CD8-positive, alpha-beta memory T cell (primary cell): ENCODE results near the gene PLEKHG3. TPM values are rescaled to one million over a fixed set of nuclear protein-coding genes. Genes with fewer than 3 reads are reported as not detected.

ENCODE experiments used
- CTCF ChIA-PET: fragments of 350-600 bp; sonication (Branson Sonifier 250); formaldehyde crosslinking; loops from one replicate; lab custom pipeline; 2021; ENCODE audit warnings: antibody characterized with exemption; lab: Charles Lee
- POLR2A ChIA-PET: fragments of 350-600 bp; sonication (Branson Sonifier 250); formaldehyde crosslinking; loops from one replicate; lab custom pipeline; 2021; ENCODE audit warnings: antibody characterized with exemption; lab: Charles Lee
- DNase-seq, 5 donors: peaks; one replicate each; pipeline versions ENCODE4 v3.0.0 to v3.0.0-alpha.2; 2020 to 2022; ENCODE audit warnings: mixed read lengths in 1 of 5
- H3K27ac ChIP-seq: one replicate; pipeline ENCODE4 v1.7.0; 2013; ENCODE audit warnings: low read depth, mild to moderate bottlenecking, low read length, moderate library complexity
- H3K27me3 ChIP-seq: 2 replicates; pipeline ENCODE4 v1.7.0; 2013; ENCODE audit warnings: low read length, mild to moderate bottlenecking; ENCODE audit not compliant: insufficient read depth, poor library complexity, severe bottlenecking
- H3K36me3 ChIP-seq: 2 replicates; pipeline ENCODE4 v1.7.0; 2013; ENCODE audit warnings: mild to moderate bottlenecking, low read length, moderate library complexity; ENCODE audit not compliant: insufficient read depth
- H3K4me1 ChIP-seq: 2 replicates; pipeline ENCODE4 v1.7.0; 2013; ENCODE audit warnings: mild to moderate bottlenecking, low read length, moderate library complexity; ENCODE audit not compliant: insufficient read depth
- H3K4me3 ChIP-seq: 2 replicates; pipeline ENCODE4 v1.7.0; 2013; ENCODE audit warnings: mild to moderate bottlenecking, low read length
- H3K9me3 ChIP-seq: 2 replicates; pipeline ENCODE4 v1.7.0; 2013; ENCODE audit warnings: mild to moderate bottlenecking, low read length
- H3K27ac Mint-ChIP-seq, 8 donors: one replicate each; pipeline ENCODE4 v1.8.0; 2020 to 2021; ENCODE audit warnings: mixed read lengths in 8 of 8, mild to moderate bottlenecking in 6 of 8, inconsistent platforms in 3 of 8, moderate library complexity in 3 of 8
- H3K27me3 Mint-ChIP-seq, 2 donors: one replicate each; pipeline ENCODE4 v1.8.0; 2020 to 2021; ENCODE audit warnings: mixed read lengths in 2 of 2, mild to moderate bottlenecking in 1 of 2, moderate library complexity in 1 of 2
- H3K36me3 Mint-ChIP-seq, 3 donors: one replicate each; pipeline ENCODE4 v1.8.0; 2020 to 2021; ENCODE audit warnings: mixed read lengths in 3 of 3, inconsistent platforms in 1 of 3, mild to moderate bottlenecking in 1 of 3
- H3K4me1 Mint-ChIP-seq, 3 donors: one replicate each; pipeline ENCODE4 v1.8.0; 2020 to 2021; ENCODE audit warnings: mixed read lengths in 3 of 3, inconsistent platforms in 1 of 3, mild to moderate bottlenecking in 1 of 3
- H3K4me3 Mint-ChIP-seq, 7 donors: one replicate each; pipeline ENCODE4 v1.8.0; 2020 to 2021; ENCODE audit warnings: mixed read lengths in 7 of 7, mild to moderate bottlenecking in 6 of 7, moderate library complexity in 4 of 7, inconsistent platforms in 2 of 7
- H3K9me3 Mint-ChIP-seq, 5 donors: one replicate each; pipeline ENCODE4 v1.8.0; 2020 to 2022; ENCODE audit warnings: mixed read lengths in 5 of 5, mild to moderate bottlenecking in 3 of 5, moderate library complexity in 2 of 5, inconsistent platforms in 1 of 5
- polyA plus RNA-seq: library from polyadenylated mRNA; unstranded; fragments of 300-500 nt; fragmentation: Illumina TruSeq; gene quantifications from one replicate; pipeline ENCODE4 v1.2.3, GENCODE V29; 2021
- total RNA-seq, 2 experiments: library from RNA; stranded (reverse); gene quantifications; one replicate each; pipeline ENCODE4 v1.2.3, GENCODE V29; 2021

Gene PLEKHG3
- total and polyA plus RNA-seq, 3 experiments from 2014 or later: 4.9 to 61.1 (median 5.0) TPM

- H3K27me3 ChIP-seq: no peaks in the 10 kb centered on the region
- H3K9me3 ChIP-seq: no peaks in the 10 kb centered on the region
- Mint-ChIP-seq H3K27me3 (no peaks in the 10 kb centered on the region), H3K27ac (peak overlapping the region; percentile 83 to 99 (median 92)), H3K9me3 (no peaks in the 10 kb centered on the region), H3K4me1 (peaks cover 89 to 98% (median 98%) of the 10 kb centered on the region in 3 donors), H3K36me3 (peaks cover 0 to 3% (median 0%) of the 10 kb centered on the region in 3 donors), H3K4me3 (peak overlapping the region; percentile 61 to 88 (median 73))
- H3K27ac ChIP-seq: peak overlapping the region; percentile 29
- peak in 2 of 5 donors; percentile 35 for DNase-seq
- peak overlapping the region; percentile 49 for H3K4me3 ChIP-seq
- ChIA-PET CTCF (interaction anchor here (0.8 to 1.8 kb wide), 3 partner anchors 16 to 52 kb away, joined by 3 to 10 read pairs (median 5); partner anchors contain the start of gene PLEKHG3), POLR2A (interaction anchor here (0.7 to 1.2 kb wide), 2 partner anchors 15 to 52 kb away, joined by 3 to 6 read pairs; no protein-coding TSS in a partner anchor)
- H3K4me1 ChIP-seq: peaks cover 88% of the 10 kb centered on the region
- H3K36me3 ChIP-seq: no peaks in the 10 kb centered on the region
These were observed 19.7 kb downstream of the PLEKHG3 start for GRCh38 chr14:64723691-64724577.

GRCh38 chr14:64724578-64724930 is 20.3 kb downstream of the PLEKHG3 start:
- Mint-ChIP-seq H3K9me3 (no peaks in the 10 kb centered on the region), H3K4me3 (peak overlapping the region; percentile 61 to 88 (median 73)), H3K4me1 (peaks cover 90 to 99% (median 98%) of the 10 kb centered on the region in 3 donors), H3K36me3 (peaks cover 0 to 3% (median 0%) of the 10 kb centered on the region in 3 donors), H3K27me3 (no peaks in the 10 kb centered on the region), H3K27ac (peak overlapping the region; percentile 83 to 99 (median 92))
- peak overlapping the region; percentile 29 for H3K27ac ChIP-seq
- POLR2A ChIA-PET: no interaction called here
- CTCF ChIA-PET: interaction anchor here (0.9 kb wide), 1 partner anchor 17 kb away, joined by 3 read pairs; no protein-coding TSS in a partner anchor
- no peaks in the 10 kb centered on the region for H3K36me3 ChIP-seq
- H3K4me3 ChIP-seq: no peak overlapping the region
- H3K9me3 ChIP-seq: no peaks in the 10 kb centered on the region
- H3K27me3 ChIP-seq: no peaks in the 10 kb centered on the region
- no peak for DNase-seq
- peaks cover 94% of the 10 kb centered on the region for H3K4me1 ChIP-seq

- H3K27me3 ChIP-seq: no peaks in the 10 kb centered on the region
- Mint-ChIP-seq H3K27me3 (no peaks in the 10 kb centered on the region), H3K27ac (peak overlapping the region; percentile 83 to 99 (median 91)), H3K9me3 (no peaks in the 10 kb centered on the region), H3K4me1 (peaks cover 90 to 99% (median 98%) of the 10 kb centered on the region in 3 donors), H3K36me3 (peaks cover 0 to 3% (median 0%) of the 10 kb centered on the region in 3 donors), H3K4me3 (peak overlapping the region in 4 of 7 donors; percentile 48 to 81 (median 68))
- DNase-seq: no peak
- POLR2A ChIA-PET: interaction anchor here (0.5 kb wide), 1 partner anchor 23 kb away, joined by 3 read pairs; no protein-coding TSS in a partner anchor
- H3K4me3 ChIP-seq: no peak overlapping the region
- H3K4me1 ChIP-seq: peaks cover 97% of the 10 kb centered on the region
- H3K27ac ChIP-seq: no peak overlapping the region
- CTCF ChIA-PET: interaction anchor here (0.9 to 1.0 kb wide), 2 partner anchors 18 to 39 kb away, joined by 3 read pairs; no protein-coding TSS in a partner anchor
- no peaks in the 10 kb centered on the region for H3K36me3 ChIP-seq
- H3K9me3 ChIP-seq: no peaks in the 10 kb centered on the region
These were observed 21.1 kb downstream of the PLEKHG3 start for GRCh38 chr14:64725261-64725815.

GRCh38 chr14:64725879-64726584 is 21.8 kb downstream of the PLEKHG3 start:
- Mint-ChIP-seq H3K27ac (peak overlapping the region; percentile 48 to 99 (median 91)), H3K9me3 (no peaks in the 10 kb centered on the region), H3K27me3 (no peaks in the 10 kb centered on the region), H3K36me3 (peaks cover 0 to 6% (median 0%) of the 10 kb centered on the region in 3 donors), H3K4me1 (peaks cover 88 to 97% (median 96%) of the 10 kb centered on the region in 3 donors), H3K4me3 (peak overlapping the region in 6 of 7 donors; percentile 15 to 81 (median 47))
- H3K27me3 ChIP-seq: no peaks in the 10 kb centered on the region
- no peak overlapping the region for H3K27ac ChIP-seq
- no peak overlapping the region for H3K4me3 ChIP-seq
- CTCF ChIA-PET: interaction anchor here (1.0 kb wide), 1 partner anchor 39 kb away, joined by 3 read pairs; no protein-coding TSS in a partner anchor
- H3K36me3 ChIP-seq: no peaks in the 10 kb centered on the region
- H3K9me3 ChIP-seq: no peaks in the 10 kb centered on the region
- H3K4me1 ChIP-seq: peaks cover 92% of the 10 kb centered on the region
- no peak for DNase-seq
- POLR2A ChIA-PET: no interaction called here

- Histone ChIP-seq H3K27me3 (no peaks in the 10 kb centered on the region), H3K4me3 (no peak overlapping the region), H3K9me3 (no peaks in the 10 kb centered on the region), H3K36me3 (no peaks in the 10 kb centered on the region), H3K27ac (no peak overlapping the region), H3K4me1 (peaks cover 87% of the 10 kb centered on the region)
- Mint-ChIP-seq H3K4me1 (peaks cover 85 to 94% (median 91%) of the 10 kb centered on the region in 3 donors), H3K27me3 (no peaks in the 10 kb centered on the region), H3K36me3 (peaks cover 0 to 6% (median 2%) of the 10 kb centered on the region in 3 donors), H3K9me3 (no peaks in the 10 kb centered on the region), H3K4me3 (peak overlapping the region in 5 of 7 donors; percentile 15 to 81 (median 55)), H3K27ac (peak overlapping the region in 7 of 8 donors; percentile 23 to 99 (median 89))
- POLR2A ChIA-PET: no interaction called here
- peak in 1 of 5 donors; percentile 45 for DNase-seq
- CTCF ChIA-PET: no interaction called here
These were observed 22.3 kb downstream of the PLEKHG3 start for GRCh38 chr14:64726585-64726890.

- Mint-ChIP-seq H3K9me3 (no peaks in the 10 kb centered on the region), H3K27me3 (no peaks in the 10 kb centered on the region), H3K27ac (peak overlapping the region; percentile 59 to 99 (median 89)), H3K4me1 (peaks cover 78 to 85% (median 80%) of the 10 kb centered on the region in 3 donors), H3K36me3 (peaks cover 0 to 6% (median 2%) of the 10 kb centered on the region in 3 donors), H3K4me3 (peak overlapping the region in 3 of 7 donors; percentile 31 to 58 (median 43))
- ChIA-PET CTCF (interaction anchor here (0.9 kb wide), 1 partner anchor 57 kb away, joined by 3 read pairs; no protein-coding TSS in a partner anchor), POLR2A (no interaction called here)
- Histone ChIP-seq H3K9me3 (no peaks in the 10 kb centered on the region), H3K36me3 (no peaks in the 10 kb centered on the region), H3K27ac (no peak overlapping the region), H3K27me3 (no peaks in the 10 kb centered on the region), H3K4me1 (peaks cover 76% of the 10 kb centered on the region), H3K4me3 (no peak overlapping the region)
- no peak for DNase-seq
These were observed 23.4 kb downstream of the PLEKHG3 start for GRCh38 chr14:64727551-64728071.

- Histone ChIP-seq H3K9me3 (no peaks in the 10 kb centered on the region), H3K4me3 (no peak overlapping the region), H3K36me3 (no peaks in the 10 kb centered on the region), H3K27me3 (no peaks in the 10 kb centered on the region), H3K27ac (no peak overlapping the region), H3K4me1 (peaks cover 71% of the 10 kb centered on the region)
- H3K9me3 Mint-ChIP-seq: no peaks in the 10 kb centered on the region
- H3K27me3 Mint-ChIP-seq: no peaks in the 10 kb centered on the region
- H3K36me3 Mint-ChIP-seq: peaks cover 0 to 6% (median 2%) of the 10 kb centered on the region in 3 donors
- no peak for DNase-seq
- ChIA-PET POLR2A (no interaction called here), CTCF (interaction anchor here (0.9 kb wide), 1 partner anchor 58 kb away, joined by 3 read pairs; no protein-coding TSS in a partner anchor)
- H3K4me3 Mint-ChIP-seq: peak overlapping the region in 5 of 7 donors; percentile 17 to 58 (median 31)
- peaks cover 73 to 80% (median 75%) of the 10 kb centered on the region in 3 donors for H3K4me1 Mint-ChIP-seq
- H3K27ac Mint-ChIP-seq: peak overlapping the region; percentile 59 to 99 (median 86)
These were observed 23.9 kb downstream of the PLEKHG3 start for GRCh38 chr14:64728106-64728505.
